CD4-positive, alpha-beta T cell treated with Interleukin-10 for 1 hour (primary cell): ENCODE measurements around the gene TEX28.
A peak's percentile ranks its signal among the peaks of the same experiment; 100 is the strongest.
"Not testable (repeated sequence)": the region's sequence is repeated elsewhere in the genome, so short reads cannot be mapped to it uniquely, and the experiment has no call there.

ENCODE experiments used
- DNase-seq: peaks from one replicate; pipeline ENCODE4 v3.0.0-alpha.2; 2020

The TEX28 gene

GRCh38 chrX:154294791-154295574 lies at the start of gene TEX28:
TSS of gene TEX28 (minus strand) at chrX:154295124. CDS start at chrX:154292117, 3,007 bp downstream.
- no peak for DNase-seq

GRCh38 chrX:154343620-154344019 lies 48.7 kb upstream of the TEX28 start:
- DNase-seq: not testable (repeated sequence)

GRCh38 chrX:154343063-154343462 lies 48.1 kb upstream of the TEX28 start:
- not testable (repeated sequence) for DNase-seq

GRCh38 chrX:154341399-154342298 lies 46.7 kb upstream of the TEX28 start:
- not testable (repeated sequence) for DNase-seq

GRCh38 chrX:154334496-154334895 lies 39.6 kb upstream of the TEX28 start:
- no peak for DNase-seq

GRCh38 chrX:154333837-154334271 lies 38.9 kb upstream of the TEX28 start:
- DNase-seq: no peak

GRCh38 chrX:154333116-154333515 lies 38.2 kb upstream of the TEX28 start:
- DNase-seq: no peak

- DNase-seq: no peak
Observed at GRCh38 chrX:154332561-154332960, 37.6 kb upstream of the TEX28 start.

GRCh38 chrX:154329294-154329693 lies 34.4 kb upstream of the TEX28 start:
- DNase-seq: no peak

- no peak for DNase-seq
Observed at GRCh38 chrX:154328646-154329045, 33.7 kb upstream of the TEX28 start.

- DNase-seq: peak; percentile 54
Observed at GRCh38 chrX:154327038-154327820, 32.3 kb upstream of the TEX28 start.

GRCh38 chrX:154325541-154325940 lies 30.6 kb upstream of the TEX28 start:
- no peak for DNase-seq

- no peak for DNase-seq
Observed at GRCh38 chrX:154323537-154323936, 28.6 kb upstream of the TEX28 start.

- no peak for DNase-seq
Observed at GRCh38 chrX:154322890-154323289, 28.0 kb upstream of the TEX28 start.

- no peak for DNase-seq
Observed at GRCh38 chrX:154321594-154321993, 26.7 kb upstream of the TEX28 start.

GRCh38 chrX:154321152-154321551 lies 26.2 kb upstream of the TEX28 start:
- no peak for DNase-seq

GRCh38 chrX:154320406-154320805 lies 25.5 kb upstream of the TEX28 start:
- DNase-seq: no peak

- peak; percentile 19 for DNase-seq
Observed at GRCh38 chrX:154317391-154317995, 22.6 kb upstream of the TEX28 start.

- DNase-seq: no peak
Observed at GRCh38 chrX:154315416-154315815, 20.5 kb upstream of the TEX28 start.

GRCh38 chrX:154313147-154313546 lies 18.2 kb upstream of the TEX28 start:
- DNase-seq: peak; percentile 24

- DNase-seq: no peak
Observed at GRCh38 chrX:154312116-154312515, 17.2 kb upstream of the TEX28 start.
